ENCODE data around the gene NCK1. TPM values are rescaled to one million over a fixed set of nuclear protein-coding genes. Genes with fewer than 3 reads are reported as not detected.

NCK1 gene
- total and polyA plus RNA-seq, 9 of the 15 experiments (the other 6 are each of a cell fraction or from before 2014, with no cell fraction given) = 17.3 to 30.5 (median 25.0) TPM

DNA sequence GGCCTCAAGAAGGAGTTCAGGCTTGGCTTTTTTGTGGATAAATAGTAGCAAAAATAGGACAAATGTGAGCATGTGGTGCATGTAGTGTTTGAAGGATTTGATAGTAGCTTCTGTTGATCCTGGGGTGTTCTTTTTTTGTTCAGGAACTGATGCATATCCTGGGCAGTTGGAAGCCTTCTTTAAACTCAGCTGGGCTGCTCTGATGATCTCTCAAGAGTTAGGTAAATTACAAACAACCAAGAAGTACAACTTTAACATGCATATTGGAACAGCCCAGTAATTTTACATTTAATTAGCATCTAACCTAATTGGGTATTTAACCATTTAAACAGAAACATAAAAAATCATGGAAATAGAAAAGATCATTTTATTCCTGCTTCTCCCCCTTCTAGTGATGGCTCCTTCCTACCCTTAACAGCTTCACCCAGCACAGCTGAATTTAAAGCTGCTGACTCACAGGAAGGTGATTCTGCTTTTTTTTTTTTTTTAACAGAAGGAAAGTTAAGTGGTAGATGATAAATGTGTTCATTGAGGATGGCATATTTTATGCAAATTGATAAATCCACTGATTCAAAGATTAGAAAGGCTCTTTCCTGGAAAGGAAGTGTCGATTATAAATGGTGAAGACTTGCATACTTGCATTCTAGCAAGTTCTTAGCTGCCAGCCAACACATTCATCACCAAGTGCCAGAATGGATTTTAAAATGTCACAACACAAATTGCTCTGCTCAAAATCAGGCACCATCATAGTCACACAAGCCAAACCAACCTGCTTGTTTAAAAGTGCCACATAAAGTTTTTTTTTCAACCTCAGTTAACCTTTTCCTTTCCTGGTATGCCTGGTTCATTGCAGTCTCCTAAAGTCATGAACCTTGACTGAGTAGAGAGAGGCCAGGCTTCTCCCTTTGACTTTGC is 23.1 kb upstream of the NCK1 start (continued):
- peak; percentile 59; the same call in 1 of the 2 replicates for TF ChIP-seq ZNF592 (IDR thresholded peaks at IDR 0.05)
- TF ChIP-seq, protein P1, sequence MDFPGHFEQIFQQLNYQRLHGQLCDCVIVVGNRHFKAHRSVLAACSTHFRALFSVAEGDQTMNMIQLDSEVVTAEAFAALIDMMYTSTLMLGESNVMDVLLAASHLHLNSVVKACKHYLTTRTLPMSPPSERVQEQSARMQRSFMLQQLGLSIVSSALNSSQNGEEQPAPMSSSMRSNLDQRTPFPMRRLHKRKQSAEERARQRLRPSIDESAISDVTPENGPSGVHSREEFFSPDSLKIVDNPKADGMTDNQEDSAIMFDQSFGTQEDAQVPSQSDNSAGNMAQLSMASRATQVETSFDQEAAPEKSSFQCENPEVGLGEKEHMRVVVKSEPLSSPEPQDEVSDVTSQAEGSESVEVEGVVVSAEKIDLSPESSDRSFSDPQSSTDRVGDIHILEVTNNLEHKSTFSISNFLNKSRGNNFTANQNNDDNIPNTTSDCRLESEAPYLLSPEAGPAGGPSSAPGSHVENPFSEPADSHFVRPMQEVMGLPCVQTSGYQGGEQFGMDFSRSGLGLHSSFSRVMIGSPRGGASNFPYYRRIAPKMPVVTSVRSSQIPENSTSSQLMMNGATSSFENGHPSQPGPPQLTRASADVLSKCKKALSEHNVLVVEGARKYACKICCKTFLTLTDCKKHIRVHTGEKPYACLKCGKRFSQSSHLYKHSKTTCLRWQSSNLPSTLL (IDR thresholded peaks at IDR 0.05) = no peak
- peak in 1 of 2 experiments; percentile 21 for TF ChIP-seq NCOA2 (IDR thresholded peaks at IDR 0.05; ENCODE audit: partially characterized antibody in 2 of 2)
- peak; percentile 72; the same call in 1 of the 2 replicates for TF ChIP-seq JUND (IDR thresholded peaks at IDR 0.05; ENCODE audit: borderline replicate concordance, low read depth, low read length)
- peak; percentile 55; the same call in 1 of the 3 replicates for TF ChIP-seq JUND (tag; IDR thresholded peaks at IDR 0.05; ENCODE audit: borderline replicate concordance, low read depth, low read length)
- TF ChIP-seq GABPA (tag; conservative IDR thresholded peaks at IDR 0.05; ENCODE audit: low read depth) = peak; percentile 51
- no peak for TF ChIP-seq NR2C2 (CRISPR knock-in tag; IDR thresholded peaks at IDR 0.05)
- peak; percentile 32; the same call in 1 of the 2 replicates for TF ChIP-seq NR2C2 (tag; IDR thresholded peaks at IDR 0.05)
- no peak for TF ChIP-seq POLR2G (IDR thresholded peaks at IDR 0.05; ENCODE audit: low read depth, low read length)
- 0 out of 2 replicates have a peak, but pooled peaks have one; percentile 33 for TF ChIP-seq EP400 (IDR thresholded peaks at IDR 0.05)
- TF ChIP-seq, protein P2, sequence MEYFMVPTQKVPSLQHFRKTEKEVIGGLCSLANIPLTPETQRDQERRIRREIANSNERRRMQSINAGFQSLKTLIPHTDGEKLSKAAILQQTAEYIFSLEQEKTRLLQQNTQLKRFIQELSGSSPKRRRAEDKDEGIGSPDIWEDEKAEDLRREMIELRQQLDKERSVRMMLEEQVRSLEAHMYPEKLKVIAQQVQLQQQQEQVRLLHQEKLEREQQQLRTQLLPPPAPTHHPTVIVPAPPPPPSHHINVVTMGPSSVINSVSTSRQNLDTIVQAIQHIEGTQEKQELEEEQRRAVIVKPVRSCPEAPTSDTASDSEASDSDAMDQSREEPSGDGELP (CRISPR knock-in tag; IDR thresholded peaks at IDR 0.05; ENCODE audit: borderline replicate concordance) = peak; percentile 14; the same call in 1 of the 2 replicates
- no peak for TF ChIP-seq SUPT5H (IDR thresholded peaks at IDR 0.05)
- peak; percentile 54 for TF ChIP-seq TAF9B (IDR thresholded peaks at IDR 0.05; ENCODE audit: partially characterized antibody)
- no peak for TF ChIP-seq NKRF (IDR thresholded peaks at IDR 0.05; ENCODE audit: borderline replicate concordance)
- TF ChIP-seq ATF3 (IDR thresholded peaks at IDR 0.05) = peak; percentile 48; the same call in 1 of the 2 replicates
- no peak for TF ChIP-seq ATF3 (CRISPR knock-in tag; conservative IDR thresholded peaks at IDR 0.05)
